HG03108 (cell line): Measurements from ENCODE around the gene IQGAP2.
"Not testable (repeated sequence)": the region's sequence is repeated elsewhere in the genome, so short reads cannot be mapped to it uniquely, and the experiment has no call there.

ENCODE experiments used
- ATAC-seq: cut with Tn5 transposase; IDR thresholded peaks from one replicate; pipeline ENCODE4 v1.9.1; 2021; ENCODE audit warnings: moderate library complexity; ENCODE audit not compliant: unreplicated experiment

IQGAP2 gene

GRCh38 chr5:76402886-76403765 lies at the start of gene IQGAP2:
Gene IQGAP2, plus strand, starts transcription at chr5:76403285. Its CDS starts 261 bp downstream, at chr5:76403546.
- peak; percentile 42 for ATAC-seq

- ATAC-seq, result no peak
These were observed 46.2 kb upstream of the IQGAP2 start for GRCh38 chr5:76356887-76357286.

- ATAC-seq, result no peak
These were observed 39.5 kb upstream of the IQGAP2 start for GRCh38 chr5:76363352-76364225.

- ATAC-seq, result no peak
These were observed 38.9 kb upstream of the IQGAP2 start for GRCh38 chr5:76364226-76364589.

GRCh38 chr5:76365561-76365960 lies 37.5 kb upstream of the IQGAP2 start:
- no peak for ATAC-seq

- no peak for ATAC-seq
These were observed 36.5 kb upstream of the IQGAP2 start for GRCh38 chr5:76366596-76366995.

GRCh38 chr5:76367623-76368371 lies 35.3 kb upstream of the IQGAP2 start:
- ATAC-seq, result peak; percentile 65

- ATAC-seq, result no peak
These were observed 34.1 kb upstream of the IQGAP2 start for GRCh38 chr5:76368941-76369340.

GRCh38 chr5:76369668-76370067 lies 33.4 kb upstream of the IQGAP2 start:
- not testable (repeated sequence) for ATAC-seq

GRCh38 chr5:76371960-76372322 lies 31.1 kb upstream of the IQGAP2 start:
- ATAC-seq, result no peak

- ATAC-seq, result no peak
These were observed 30.6 kb upstream of the IQGAP2 start for GRCh38 chr5:76372323-76373054.

- ATAC-seq, result no peak
These were observed 26.8 kb upstream of the IQGAP2 start for GRCh38 chr5:76376148-76376865.

GRCh38 chr5:76376866-76377230 lies 26.2 kb upstream of the IQGAP2 start:
- no peak for ATAC-seq

GRCh38 chr5:76378355-76378754 lies 24.7 kb upstream of the IQGAP2 start:
- no peak for ATAC-seq

- ATAC-seq, result no peak
These were observed 23.8 kb upstream of the IQGAP2 start for GRCh38 chr5:76379316-76379715.

GRCh38 chr5:76379855-76380254 lies 23.2 kb upstream of the IQGAP2 start:
- no peak for ATAC-seq

- no peak for ATAC-seq
These were observed 22.6 kb upstream of the IQGAP2 start for GRCh38 chr5:76380346-76381066.

GRCh38 chr5:76383126-76383832 lies 19.8 kb upstream of the IQGAP2 start:
- no peak for ATAC-seq

GRCh38 chr5:76384189-76384588 lies 18.9 kb upstream of the IQGAP2 start:
- no peak for ATAC-seq
